Measurements from ENCODE around the gene ST3GAL3.

ST3GAL3 gene

DNA sequence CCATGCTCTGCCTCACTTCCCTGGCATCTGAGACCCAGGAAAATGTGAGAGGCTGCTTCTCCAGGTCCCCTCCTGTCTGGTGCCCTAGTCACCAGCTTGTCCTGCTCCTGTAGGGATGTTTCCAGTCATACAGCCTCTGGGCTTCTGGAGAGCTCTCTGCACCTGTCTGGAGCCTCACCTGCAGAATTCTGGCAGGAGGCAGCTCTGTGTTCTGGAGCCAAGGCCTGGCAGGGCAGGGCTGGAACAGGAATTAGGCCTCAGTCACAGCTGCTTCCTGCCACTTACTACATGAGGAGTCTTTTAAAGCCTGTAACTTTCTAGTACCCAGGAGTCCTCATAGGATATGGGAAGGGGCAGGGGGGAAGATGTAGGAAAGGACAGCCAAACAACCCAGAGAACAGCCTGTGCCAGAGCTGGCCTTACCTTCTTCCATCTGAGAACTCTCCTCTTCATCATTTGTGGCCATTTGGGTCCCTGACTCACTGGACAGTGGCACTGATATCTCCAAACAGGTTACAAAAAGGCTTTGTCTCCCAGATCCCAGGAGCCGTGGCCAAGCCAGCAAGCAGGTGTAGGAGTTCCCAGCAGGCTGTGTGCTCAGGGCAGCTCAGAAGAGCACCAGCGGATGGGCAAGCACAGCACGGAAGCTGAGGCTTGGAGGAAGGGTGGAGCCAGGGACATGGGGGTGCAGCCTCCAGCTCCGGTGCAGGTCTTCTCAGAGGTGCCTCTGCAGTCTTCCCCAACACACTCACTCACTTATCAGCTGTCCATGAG lies 194.9 kb downstream of the ST3GAL3 start:
- no peak for DNase-seq (ENCODE audit: low spot score)
- in situ Hi-C loops (cut with MboI; ENCODE audit: low pct_unique_long_range_greater_than_20kb, low sequenced_read_pairs, unreplicated experiment), result no loop called here
- no peak for TF ChIP-seq CTCF (IDR thresholded peaks at IDR 0.05; ENCODE audit: extremely low read depth, insufficient read depth, missing control alignments)

DNA sequence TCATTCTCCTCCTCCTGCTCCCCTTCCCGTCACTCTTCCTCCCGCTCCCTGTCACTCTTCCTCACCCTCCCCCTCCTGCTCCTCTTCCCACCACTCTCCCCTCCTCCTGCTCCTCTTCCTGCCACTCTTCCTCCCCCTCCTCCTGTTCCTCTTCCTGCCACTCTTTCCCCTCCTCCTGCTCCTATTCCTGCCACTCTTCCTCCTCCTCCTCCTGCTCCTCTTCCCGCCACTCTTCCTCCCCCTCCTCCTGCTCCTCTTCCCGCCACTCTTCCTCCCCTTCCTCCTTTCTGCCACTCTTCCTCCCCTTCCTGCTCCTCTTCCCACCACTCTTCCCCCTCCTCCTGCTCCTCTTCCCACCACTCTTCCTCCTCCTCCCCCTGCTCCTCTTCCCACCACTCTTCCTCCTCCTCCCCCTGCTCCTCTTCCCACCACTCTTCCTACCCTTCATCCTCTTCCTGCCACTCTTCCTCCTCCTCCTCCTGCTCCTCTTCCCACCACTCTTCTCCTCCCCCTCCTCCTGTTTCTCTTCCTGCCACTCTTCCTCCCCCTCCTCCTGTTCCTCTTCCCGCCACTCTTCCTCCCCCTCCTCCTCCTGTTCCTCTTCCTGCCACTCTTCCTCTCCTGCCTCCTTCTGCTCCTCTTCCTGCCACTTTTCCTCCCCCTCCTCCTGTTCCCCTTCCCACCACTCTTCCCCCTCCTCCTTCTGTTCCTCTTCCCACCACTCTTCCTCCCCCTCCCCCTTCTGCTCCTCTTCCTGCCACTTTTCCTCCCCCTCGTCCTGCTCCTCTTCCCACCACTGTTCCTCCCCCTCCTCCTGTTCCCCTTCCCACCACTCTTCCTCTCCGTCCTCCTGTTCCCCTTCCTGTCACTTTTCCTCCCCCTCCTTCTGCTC lies 197.6 kb downstream of the ST3GAL3 start:
- in situ Hi-C loops (cut with MboI; ENCODE audit: low pct_unique_long_range_greater_than_20kb, low sequenced_read_pairs, unreplicated experiment), result no loop called here
- TF ChIP-seq CTCF (IDR thresholded peaks at IDR 0.05; ENCODE audit: extremely low read depth, insufficient read depth, missing control alignments), result no peak
- no peak for DNase-seq (ENCODE audit: low spot score)

- TF ChIP-seq CTCF (IDR thresholded peaks at IDR 0.05; ENCODE audit: extremely low read depth, insufficient read depth, missing control alignments), result no peak
- in situ Hi-C loops (cut with MboI; ENCODE audit: low pct_unique_long_range_greater_than_20kb, low sequenced_read_pairs, unreplicated experiment), result no loop called here
- no peak for DNase-seq (ENCODE audit: low spot score)
Measured at GRCh38 chr1:43908226-43908625, 200.9 kb downstream of the ST3GAL3 start.

GRCh38 chr1:43908858-43909257 lies 201.5 kb downstream of the ST3GAL3 start:
- no peak for TF ChIP-seq CTCF (IDR thresholded peaks at IDR 0.05; ENCODE audit: extremely low read depth, insufficient read depth, missing control alignments)
- DNase-seq (ENCODE audit: low spot score), result no peak
- in situ Hi-C loops (cut with MboI; ENCODE audit: low pct_unique_long_range_greater_than_20kb, low sequenced_read_pairs, unreplicated experiment), result no loop called here

- no peak for DNase-seq (ENCODE audit: low spot score)
- peak; percentile 35 for TF ChIP-seq CTCF (IDR thresholded peaks at IDR 0.05; ENCODE audit: extremely low read depth, insufficient read depth, missing control alignments)
- in situ Hi-C loops (cut with MboI; ENCODE audit: low pct_unique_long_range_greater_than_20kb, low sequenced_read_pairs, unreplicated experiment), result no loop called here
Measured at GRCh38 chr1:43910343-43910742, 203.0 kb downstream of the ST3GAL3 start.

DNA sequence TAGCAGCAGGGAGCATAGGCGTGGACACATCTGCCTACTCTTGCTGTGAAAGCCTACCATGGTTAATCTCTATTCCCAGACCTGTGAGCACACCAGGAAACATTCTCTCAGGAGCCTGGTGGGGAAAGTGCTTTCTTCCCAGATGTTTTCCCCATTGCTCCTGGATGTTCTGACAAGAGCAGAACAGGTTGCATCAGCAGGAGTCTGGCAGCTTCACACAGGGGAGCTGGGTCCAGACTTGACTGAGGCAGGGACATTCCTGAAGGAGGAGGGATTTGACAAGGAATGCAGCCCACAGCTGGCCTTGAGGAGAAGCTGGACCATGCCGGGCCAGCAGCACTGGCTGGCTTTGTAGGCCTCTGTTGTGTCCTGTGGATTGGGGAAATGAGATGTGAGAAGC lies 205.3 kb downstream of the ST3GAL3 start:
- DNase-seq (ENCODE audit: low spot score), result no peak
- in situ Hi-C loops (cut with MboI; ENCODE audit: low pct_unique_long_range_greater_than_20kb, low sequenced_read_pairs, unreplicated experiment), result no loop called here

More for the DNA sequence above, 205.3 kb downstream of the ST3GAL3 start:
- TF ChIP-seq CTCF (IDR thresholded peaks at IDR 0.05; ENCODE audit: extremely low read depth, insufficient read depth, missing control alignments), result no peak
